K562 (cell line): ENCODE data around the gene MRPL28. TPM values are rescaled to one million over a fixed set of nuclear protein-coding genes. Genes with fewer than 3 reads are reported as not detected.

Experiments
- CEBPB ChIP-seq: fragments of 450-650 bp; IDR thresholded peaks from 2 replicates; pipeline ENCODE4 v1.6.1; 2016; ENCODE audit warnings: missing genetic modification characterization, missing compliant biosample characterization
- CREB1 ChIP-seq, 2 experiments: sonication (generic) in 1 of 2; formaldehyde crosslinking in 1 of 2; IDR thresholded peaks; 2 replicates each; pipeline versions ENCODE4 v1.6.1 to v1.8.0; 2012 to 2022; ENCODE audit warnings: inconsistent platforms in 1 of 2, mild to moderate bottlenecking in 1 of 2, missing genetic modification reagents in 1 of 2, moderate library complexity in 1 of 2
- CTBP1 ChIP-seq: fragments of 450-650 bp; IDR thresholded peaks from 2 replicates; pipeline ENCODE4 v1.6.1; 2016; ENCODE audit warnings: borderline replicate concordance
- FUS ChIP-seq: fragments of 200-400 bp; formaldehyde crosslinking; optimal IDR thresholded peaks from 2 replicates; pipeline ENCODE3; 2017; ENCODE audit warnings: low read depth, low read length
- MAFG ChIP-seq: fragments of 450-650 bp; conservative IDR thresholded peaks from 2 replicates; pipeline ENCODE4 v1.6.1; 2016; ENCODE audit warnings: missing genetic modification characterization, missing compliant biosample characterization
- TBL1XR1 ChIP-seq, 2 experiments: IDR thresholded peaks; 2 replicates each; pipeline ENCODE4 v1.6.1; 2012; ENCODE audit warnings: improper control_type of control experiment in 2 of 2, low read length in 2 of 2, mild to moderate bottlenecking in 1 of 2
- XRCC4 ChIP-seq: IDR thresholded peaks from one replicate; pipeline ENCODE4 v1.6.1; 2011; ENCODE audit not compliant: insufficient read depth, insufficient read length; ENCODE audit errors: extremely low read depth
- polyA plus RNA-seq, 8 experiments: library from polyadenylated mRNA; depleted of rRNA in 4 of 8; stranded (reverse) in 5 of 8; unstranded in 3 of 8; fragments of >200 nt; fragmentation: Nextera tagmentation in 2 of 8; fragmentation: Illumina TruSeq in 1 of 8; extraction: Ambion mirVana in 2 of 8; extraction: Trizol in 1 of 8; gene quantifications; 2 replicates each; pipeline versions ENCODE4 v1.2.1 to v1.2.3, GENCODE V29; 2011 to 2014; ENCODE audit warnings: inconsistent platforms in 1 of 8, missing spikeins in 1 of 8
- total RNA-seq, 7 experiments: library from RNA; depleted of rRNA in 6 of 7; stranded (reverse); fragments of >200 nt in 6 of 7; fragmentation: Illumina TruSeq in 2 of 7; extraction: Trizol in 2 of 7; gene quantifications; 2 replicates each; pipeline versions ENCODE4 v1.2.1 to v1.2.3, GENCODE V29; 2011 to 2021; ENCODE audit warnings: low replicate concordance in 1 of 7
- TF ChIP-seq, protein P1 (sequence below): fragments of 150-350 bp; conservative IDR thresholded peaks from 2 replicates; pipeline ENCODE4 v1.6.1; 2014; ENCODE audit warnings: low read length
- TF ChIP-seq, protein P2 (sequence below): sonication (generic); formaldehyde crosslinking; IDR thresholded peaks from 2 replicates; pipeline ENCODE4 v1.8.0; 2022; ENCODE audit warnings: missing genetic modification reagents, mild to moderate bottlenecking, borderline replicate concordance
- TF ChIP-seq, protein P3 (sequence below): sonication (generic); IDR thresholded peaks from 2 replicates; pipeline ENCODE4 v1.6.1; 2016
- TF ChIP-seq, protein P4 (sequence below): sonication (generic); formaldehyde crosslinking; IDR thresholded peaks from 2 replicates; pipeline ENCODE4 v1.8.0; 2022; ENCODE audit warnings: mild to moderate bottlenecking, low read depth, missing genetic modification reagents
- TF ChIP-seq, protein P5 (sequence below), 2 experiments: fragments of 200-800 bp in 1 of 2; sonication (Bioruptor generic) in 1 of 2; sonication (generic) in 1 of 2; formaldehyde crosslinking in 1 of 2; IDR thresholded peaks in 1 of 2; conservative IDR thresholded peaks in 1 of 2; 2 replicates each; pipeline versions ENCODE4 v1.5.0 to v1.6.1; 2016 to 2020; ENCODE audit warnings: missing compliant biosample characterization in 1 of 2, missing genetic modification characterization in 1 of 2, missing genetic modification reagents in 1 of 2
- TF ChIP-seq, protein P6 (sequence below): fragments of 250-450 bp; sonication (Bioruptor Pico); IDR thresholded peaks from 2 replicates; pipeline ENCODE4 v1.9.0; 2021; ENCODE audit warnings: mild to moderate bottlenecking, inconsistent platforms

Gene MRPL28
- total and polyA plus RNA-seq, 9 of the 15 experiments (the other 6 are each of a cell fraction or from before 2014, with no cell fraction given) = 2.5 to 323 (median 175) TPM

DNA sequence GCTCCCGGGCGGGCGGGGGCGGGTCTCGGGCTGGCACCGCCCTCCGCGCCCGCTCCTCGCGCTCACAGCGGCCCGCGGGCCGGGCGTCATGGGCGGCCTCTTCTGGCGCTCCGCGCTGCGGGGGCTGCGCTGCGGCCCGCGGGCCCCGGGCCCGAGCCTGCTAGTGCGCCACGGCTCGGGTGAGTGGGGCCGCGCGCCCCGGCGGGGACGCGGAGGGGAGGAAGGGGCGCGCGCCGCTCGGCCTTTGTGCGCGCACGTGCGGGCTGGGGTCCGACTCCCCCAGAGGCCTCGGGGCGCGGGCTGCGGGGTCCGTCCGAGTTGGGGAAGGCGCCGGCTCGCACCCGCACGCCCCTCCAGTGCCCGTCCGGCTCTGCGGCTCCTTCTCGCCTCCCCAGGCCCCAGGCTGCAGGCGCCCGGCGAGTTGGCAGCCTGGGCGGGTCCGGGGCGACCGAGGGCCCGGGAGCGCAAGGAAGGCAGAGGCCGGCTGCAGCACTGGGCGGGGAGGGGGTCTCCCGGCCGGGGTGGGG is 26.9 kb upstream of the MRPL28 start, which contains the start of gene NME4 (continued):
- TF ChIP-seq, protein P1, sequence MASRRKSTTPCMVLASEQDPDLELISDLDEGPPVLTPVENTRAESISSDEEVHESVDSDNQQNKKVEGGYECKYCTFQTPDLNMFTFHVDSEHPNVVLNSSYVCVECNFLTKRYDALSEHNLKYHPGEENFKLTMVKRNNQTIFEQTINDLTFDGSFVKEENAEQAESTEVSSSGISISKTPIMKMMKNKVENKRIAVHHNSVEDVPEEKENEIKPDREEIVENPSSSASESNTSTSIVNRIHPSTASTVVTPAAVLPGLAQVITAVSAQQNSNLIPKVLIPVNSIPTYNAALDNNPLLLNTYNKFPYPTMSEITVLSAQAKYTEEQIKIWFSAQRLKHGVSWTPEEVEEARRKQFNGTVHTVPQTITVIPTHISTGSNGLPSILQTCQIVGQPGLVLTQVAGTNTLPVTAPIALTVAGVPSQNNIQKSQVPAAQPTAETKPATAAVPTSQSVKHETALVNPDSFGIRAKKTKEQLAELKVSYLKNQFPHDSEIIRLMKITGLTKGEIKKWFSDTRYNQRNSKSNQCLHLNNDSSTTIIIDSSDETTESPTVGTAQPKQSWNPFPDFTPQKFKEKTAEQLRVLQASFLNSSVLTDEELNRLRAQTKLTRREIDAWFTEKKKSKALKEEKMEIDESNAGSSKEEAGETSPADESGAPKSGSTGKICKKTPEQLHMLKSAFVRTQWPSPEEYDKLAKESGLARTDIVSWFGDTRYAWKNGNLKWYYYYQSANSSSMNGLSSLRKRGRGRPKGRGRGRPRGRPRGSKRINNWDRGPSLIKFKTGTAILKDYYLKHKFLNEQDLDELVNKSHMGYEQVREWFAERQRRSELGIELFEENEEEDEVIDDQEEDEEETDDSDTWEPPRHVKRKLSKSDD = no peak
- TF ChIP-seq XRCC4 = no peak
- TF ChIP-seq CEBPB (tag) = no peak
- TF ChIP-seq, protein P2, sequence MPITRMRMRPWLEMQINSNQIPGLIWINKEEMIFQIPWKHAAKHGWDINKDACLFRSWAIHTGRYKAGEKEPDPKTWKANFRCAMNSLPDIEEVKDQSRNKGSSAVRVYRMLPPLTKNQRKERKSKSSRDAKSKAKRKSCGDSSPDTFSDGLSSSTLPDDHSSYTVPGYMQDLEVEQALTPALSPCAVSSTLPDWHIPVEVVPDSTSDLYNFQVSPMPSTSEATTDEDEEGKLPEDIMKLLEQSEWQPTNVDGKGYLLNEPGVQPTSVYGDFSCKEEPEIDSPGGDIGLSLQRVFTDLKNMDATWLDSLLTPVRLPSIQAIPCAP (CRISPR knock-in tag) = no peak
- no peak for TF ChIP-seq MAFG (tag)
- TF ChIP-seq, protein P3, sequence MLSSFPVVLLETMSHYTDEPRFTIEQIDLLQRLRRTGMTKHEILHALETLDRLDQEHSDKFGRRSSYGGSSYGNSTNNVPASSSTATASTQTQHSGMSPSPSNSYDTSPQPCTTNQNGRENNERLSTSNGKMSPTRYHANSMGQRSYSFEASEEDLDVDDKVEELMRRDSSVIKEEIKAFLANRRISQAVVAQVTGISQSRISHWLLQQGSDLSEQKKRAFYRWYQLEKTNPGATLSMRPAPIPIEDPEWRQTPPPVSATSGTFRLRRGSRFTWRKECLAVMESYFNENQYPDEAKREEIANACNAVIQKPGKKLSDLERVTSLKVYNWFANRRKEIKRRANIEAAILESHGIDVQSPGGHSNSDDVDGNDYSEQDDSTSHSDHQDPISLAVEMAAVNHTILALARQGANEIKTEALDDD = no peak
- TF ChIP-seq, protein P4, sequence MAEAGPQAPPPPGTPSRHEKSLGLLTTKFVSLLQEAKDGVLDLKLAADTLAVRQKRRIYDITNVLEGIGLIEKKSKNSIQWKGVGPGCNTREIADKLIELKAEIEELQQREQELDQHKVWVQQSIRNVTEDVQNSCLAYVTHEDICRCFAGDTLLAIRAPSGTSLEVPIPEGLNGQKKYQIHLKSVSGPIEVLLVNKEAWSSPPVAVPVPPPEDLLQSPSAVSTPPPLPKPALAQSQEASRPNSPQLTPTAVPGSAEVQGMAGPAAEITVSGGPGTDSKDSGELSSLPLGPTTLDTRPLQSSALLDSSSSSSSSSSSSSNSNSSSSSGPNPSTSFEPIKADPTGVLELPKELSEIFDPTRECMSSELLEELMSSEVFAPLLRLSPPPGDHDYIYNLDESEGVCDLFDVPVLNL (CRISPR knock-in tag) = no peak
- TF ChIP-seq, protein P5, sequence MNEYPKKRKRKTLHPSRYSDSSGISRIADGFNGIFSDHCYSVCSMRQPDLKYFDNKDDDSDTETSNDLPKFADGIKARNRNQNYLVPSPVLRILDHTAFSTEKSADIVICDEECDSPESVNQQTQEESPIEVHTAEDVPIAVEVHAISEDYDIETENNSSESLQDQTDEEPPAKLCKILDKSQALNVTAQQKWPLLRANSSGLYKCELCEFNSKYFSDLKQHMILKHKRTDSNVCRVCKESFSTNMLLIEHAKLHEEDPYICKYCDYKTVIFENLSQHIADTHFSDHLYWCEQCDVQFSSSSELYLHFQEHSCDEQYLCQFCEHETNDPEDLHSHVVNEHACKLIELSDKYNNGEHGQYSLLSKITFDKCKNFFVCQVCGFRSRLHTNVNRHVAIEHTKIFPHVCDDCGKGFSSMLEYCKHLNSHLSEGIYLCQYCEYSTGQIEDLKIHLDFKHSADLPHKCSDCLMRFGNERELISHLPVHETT (CRISPR knock-in tag; conservative IDR thresholded peaks at IDR 0.05 in 1 of 2, IDR thresholded peaks at IDR 0.05 in 1 of 2) = peak in 1 of 2 experiments; percentile 87; a peak in 2 of 4 replicates
- TF ChIP-seq, protein P6, sequence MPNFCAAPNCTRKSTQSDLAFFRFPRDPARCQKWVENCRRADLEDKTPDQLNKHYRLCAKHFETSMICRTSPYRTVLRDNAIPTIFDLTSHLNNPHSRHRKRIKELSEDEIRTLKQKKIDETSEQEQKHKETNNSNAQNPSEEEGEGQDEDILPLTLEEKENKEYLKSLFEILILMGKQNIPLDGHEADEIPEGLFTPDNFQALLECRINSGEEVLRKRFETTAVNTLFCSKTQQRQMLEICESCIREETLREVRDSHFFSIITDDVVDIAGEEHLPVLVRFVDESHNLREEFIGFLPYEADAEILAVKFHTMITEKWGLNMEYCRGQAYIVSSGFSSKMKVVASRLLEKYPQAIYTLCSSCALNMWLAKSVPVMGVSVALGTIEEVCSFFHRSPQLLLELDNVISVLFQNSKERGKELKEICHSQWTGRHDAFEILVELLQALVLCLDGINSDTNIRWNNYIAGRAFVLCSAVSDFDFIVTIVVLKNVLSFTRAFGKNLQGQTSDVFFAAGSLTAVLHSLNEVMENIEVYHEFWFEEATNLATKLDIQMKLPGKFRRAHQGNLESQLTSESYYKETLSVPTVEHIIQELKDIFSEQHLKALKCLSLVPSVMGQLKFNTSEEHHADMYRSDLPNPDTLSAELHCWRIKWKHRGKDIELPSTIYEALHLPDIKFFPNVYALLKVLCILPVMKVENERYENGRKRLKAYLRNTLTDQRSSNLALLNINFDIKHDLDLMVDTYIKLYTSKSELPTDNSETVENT (CRISPR knock-in tag) = peak; percentile 73; the same call in 1 of the 2 replicates
- no peak for TF ChIP-seq CREB1 (IDR thresholded peaks at IDR 0.05)
- TF ChIP-seq CREB1 (CRISPR knock-in tag; IDR thresholded peaks at IDR 0.05) = no peak
- TF ChIP-seq FUS = no peak
- TF ChIP-seq TBL1XR1 (IDR thresholded peaks at IDR 0.05; ENCODE audit: low read length in 2 of 2) = no peak
- peak; percentile 60; the same call in 1 of the 2 replicates for TF ChIP-seq CTBP1
